B cell (primary cell): ENCODE measurements around the gene CCDC28B. TPM values are rescaled to one million over a fixed set of nuclear protein-coding genes. Genes with fewer than 3 reads are reported as not detected.

Experiments
- ATAC-seq: fragments of 200-7000 bp; cut with Tn5 transposase; one replicate; pipeline ENCODE4 v1.10.0; 2021; ENCODE audit warnings: low read depth, mild to moderate bottlenecking, moderate number of reproducible peaks, moderate library complexity
- CTCF ChIA-PET: fragments of 350-600 bp; sonication (Branson Sonifier 250); formaldehyde crosslinking; loops from one replicate; lab custom pipeline; 2021; ENCODE audit warnings: antibody characterized with exemption, inconsistent platforms; lab: Charles Lee
- POLR2A ChIA-PET: fragments of 350-600 bp; sonication (Branson Sonifier 250); formaldehyde crosslinking; loops from one replicate; lab custom pipeline; 2021; ENCODE audit warnings: antibody characterized with exemption; lab: Charles Lee
- DNase-seq: peaks from one replicate; pipeline ENCODE4 v3.0.0; 2013
- H2AFZ ChIP-seq: 2 replicates; pipeline ENCODE4 v1.6.1; 2012; ENCODE audit warnings: mild to moderate bottlenecking, low read depth, low read length; ENCODE audit not compliant: insufficient read depth, poor library complexity, severe bottlenecking
- H3K27ac ChIP-seq, 2 donors: 1 replicate in 1 of 2; 2 replicates in 1 of 2; pipeline ENCODE4 v1.5.1; 2012 to 2013; ENCODE audit warnings: low read length in 2 of 2, mild to moderate bottlenecking in 2 of 2, moderate library complexity in 1 of 2
- H3K27me3 ChIP-seq, 4 experiments: fragments of 200-600 bp in 1 of 4; sonication (generic) in 1 of 4; replicated peaks in 1 of 4; 1 replicate in 2 of 4; 2 replicates in 2 of 4; pipeline versions ENCODE4 v1.6.1 to v1.7.0; 2013 to 2016; ENCODE audit warnings: low read length in 3 of 4, mild to moderate bottlenecking in 2 of 4, mixed read lengths in 1 of 4, moderate library complexity in 1 of 4; ENCODE audit not compliant: insufficient read depth in 4 of 4, control insufficient read depth in 3 of 4; ENCODE audit errors: control extremely low read depth in 1 of 4
- H3K36me3 ChIP-seq, 2 experiments: replicated peaks in 1 of 2; 1 replicate in 1 of 2; 2 replicates in 1 of 2; pipeline versions ENCODE4 v1.6.1 to v1.7.1; 2013; ENCODE audit warnings: low read length in 1 of 2; ENCODE audit not compliant: insufficient read depth in 2 of 2, control insufficient read depth in 1 of 2; ENCODE audit errors: control extremely low read depth in 1 of 2, extremely low read depth in 1 of 2
- H3K4me1 ChIP-seq, 2 donors: fragments of 200-600 bp in 1 of 2; sonication (generic) in 1 of 2; 1 replicate in 1 of 2; 2 replicates in 1 of 2; pipeline versions ENCODE4 v1.5.1 to v1.6.1; 2013 to 2017; ENCODE audit warnings: low read length in 2 of 2; ENCODE audit not compliant: control insufficient read depth in 2 of 2, insufficient read depth in 2 of 2
- H3K4me2 ChIP-seq: replicated peaks from 2 replicates; pipeline ENCODE3; 2012; ENCODE audit warnings: mild to moderate bottlenecking, low read depth, low read length; ENCODE audit not compliant: poor library complexity, severe bottlenecking
- H3K4me3 ChIP-seq, 5 experiments: fragments of 200-600 bp in 1 of 5; sonication (generic) in 1 of 5; 1 replicate in 3 of 5; 2 replicates in 2 of 5; pipeline versions ENCODE4 v1.5.1 to v1.7.0; 2011 to 2016; ENCODE audit warnings: low read length in 4 of 5, mild to moderate bottlenecking in 4 of 5, low read depth in 2 of 5, control low read depth in 1 of 5, moderate library complexity in 1 of 5; ENCODE audit not compliant: insufficient read depth in 1 of 5; ENCODE audit errors: control extremely low read depth in 1 of 5, extremely low read depth in 1 of 5
- H3K79me2 ChIP-seq: fragments of 200-600 bp; sonication (generic); one replicate; pipeline ENCODE4 v1.6.0; 2016; ENCODE audit warnings: low read length; ENCODE audit not compliant: control insufficient read depth, insufficient read depth
- H3K9ac ChIP-seq: fragments of 200-600 bp; sonication (generic); 2 replicates; pipeline ENCODE4 v1.6.1; 2017; ENCODE audit warnings: mild to moderate bottlenecking, low read length, moderate library complexity
- H3K9me3 ChIP-seq, 3 donors: one replicate each; pipeline versions ENCODE4 v1.6.1 to v1.7.1; 2013; ENCODE audit warnings: low read length in 2 of 3; ENCODE audit not compliant: control insufficient read depth in 2 of 3, insufficient read depth in 1 of 3; ENCODE audit errors: control extremely low read depth in 1 of 3
- H4K20me1 ChIP-seq: 2 replicates; pipeline ENCODE4 v1.6.0; 2012; ENCODE audit warnings: mild to moderate bottlenecking, low read length; ENCODE audit not compliant: insufficient read depth, control insufficient read depth, poor library complexity, severe bottlenecking
- H3K27ac Mint-ChIP-seq: one replicate; pipeline ENCODE4 v1.8.0; 2021; ENCODE audit warnings: mixed read lengths
- H3K27me3 Mint-ChIP-seq: one replicate; pipeline ENCODE4 v1.8.0; 2021; ENCODE audit warnings: mixed read lengths
- H3K4me1 Mint-ChIP-seq: one replicate; pipeline ENCODE4 v1.8.0; 2021; ENCODE audit warnings: mixed read lengths
- H3K4me3 Mint-ChIP-seq: one replicate; pipeline ENCODE4 v1.8.0; 2021; ENCODE audit warnings: mixed read lengths
- H3K9me3 Mint-ChIP-seq: one replicate; pipeline ENCODE4 v1.8.0; 2022; ENCODE audit warnings: mixed read lengths; ENCODE audit not compliant: insufficient read depth
- CTCF ChIP-seq: fragments of 200-600 bp; IDR thresholded peaks from one replicate; pipeline ENCODE4 v1.8.0; 2022; ENCODE audit warnings: antibody characterized with exemption, mild to moderate bottlenecking
- EZH2 ChIP-seq: IDR thresholded peaks from 2 replicates; pipeline ENCODE4 v1.6.1; 2012; ENCODE audit warnings: borderline replicate concordance, low read depth, mild to moderate bottlenecking, moderate library complexity, low read length; ENCODE audit not compliant: insufficient read depth, poor library complexity, severe bottlenecking
- WGBS: methylation state at CpG from one replicate; pipeline ENCODE4 v1.1.5; 2013; ENCODE audit warnings: missing lambda C conversion rate; ENCODE audit not compliant: insufficient coverage; 5-methylcytosine and 5-hydroxymethylcytosine counted together
- intact Hi-C: fragments of 100-400 bp; cut with micrococcal nuclease; formaldehyde crosslinking; loops from one replicate; pipeline ENCODE4 v1.10.0; 2022
- polyA plus RNA-seq: library from polyadenylated mRNA; depleted of rRNA; stranded (reverse); fragments of >200 nt; gene quantifications from 2 replicates; pipeline ENCODE4 v1.2.3, GENCODE V29; 2012
- total RNA-seq, 2 donors: library from RNA; stranded (reverse); fragments of 120-200 nt in 1 of 2; gene quantifications; 1 replicate in 1 of 2; 2 replicates in 1 of 2; pipeline versions ENCODE4 v1.2.3 to v1.2.4, GENCODE V29; 2013 to 2022

The CCDC28B gene
- total and polyA plus RNA-seq, 2 donors (not counting 1 experiment from before 2014, with no cell fraction given) = 7.8 to 8.0 TPM

DNA sequence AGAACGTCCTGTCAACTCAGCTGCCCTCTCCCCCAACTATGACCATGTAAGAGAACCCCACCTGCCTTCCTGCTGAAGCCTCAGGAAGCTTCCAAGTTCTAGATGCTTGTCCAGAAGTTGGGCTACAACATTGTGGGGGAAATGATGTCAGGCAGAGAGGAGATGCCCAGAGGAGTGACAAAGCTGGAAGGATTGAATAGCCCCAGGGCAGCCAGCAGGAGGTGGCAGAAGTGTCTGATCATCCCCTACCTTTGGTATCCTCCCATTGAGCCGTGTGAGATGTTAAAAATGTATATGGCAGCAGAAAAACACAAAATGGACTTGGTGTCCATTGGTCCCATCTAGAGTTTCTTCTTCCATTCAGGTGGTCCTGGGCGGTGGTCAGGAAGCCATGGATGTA is 28.4 kb downstream of the CCDC28B start:
- H3K4me3 Mint-ChIP-seq = no peak overlapping the region
- CTCF ChIA-PET = interaction anchor here (0.5 to 3.9 kb wide), 5 partner anchors 13 to 142 kb away, joined by 3 to 14 read pairs (median 5); partner anchors contain the start of gene HDAC1
- POLR2A ChIA-PET = interaction anchor here (0.6 kb wide), 1 partner anchor 121 kb away, joined by 7 read pairs; no protein-coding TSS in a partner anchor

More for the DNA sequence above, 28.4 kb downstream of the CCDC28B start:
- Histone ChIP-seq H3K4me2 (no peak overlapping the region), H3K27ac (no peak overlapping the region), H3K9ac (no peak overlapping the region), H3K4me1 (peaks cover 2 to 3% of the 10 kb centered on the region in 2 donors), H3K4me3 (no peak overlapping the region), H3K27me3 (no peaks in the 10 kb centered on the region), H2AFZ (no peak overlapping the region), H3K9me3 (no peaks in the 10 kb centered on the region), H3K36me3 (peaks cover 6 to 68% of the 10 kb centered on the region in 2 experiments), H4K20me1 (peaks cover 5% of the 10 kb centered on the region), H3K79me2 (peaks cover 12% of the 10 kb centered on the region)
- intact Hi-C loops = no loop called here
- WGBS = 100% methylated on average over 1 of the region's 3 CpGs
- Mint-ChIP-seq H3K27me3 (no peaks in the 10 kb centered on the region), H3K9me3 (no peaks in the 10 kb centered on the region), H3K4me1 (peaks cover 8% of the 10 kb centered on the region), H3K27ac (no peak overlapping the region)
- TF ChIP-seq CTCF (no peak), EZH2 (no peak)
- no peak for DNase-seq
- no peak for ATAC-seq
